Activated effector memory CD4-positive, alpha-beta T cell treated with anti-CD3 and anti-CD28 coated beads, Interleukin-2, amount 50 U/mL, for 16 hours (primary cell): ENCODE results near the gene ANKS6.
"Not testable (repeated sequence)": the region's sequence is repeated elsewhere in the genome, so short reads cannot be mapped to it uniquely, and the experiment has no call there.

Experiments used
- DNase-seq: peaks from one replicate; pipeline ENCODE4 v3.0.0-alpha.2; 2020

The ANKS6 gene

GRCh38 chr9:98698856-98699255, 97.5 kb downstream of the ANKS6 start:
- DNase-seq = no peak

GRCh38 chr9:98694943-98695342, 101.4 kb downstream of the ANKS6 start:
- DNase-seq = no peak

GRCh38 chr9:98692392-98692791, 104.0 kb downstream of the ANKS6 start:
- no peak for DNase-seq

- DNase-seq = no peak
These were observed 104.5 kb downstream of the ANKS6 start for GRCh38 chr9:98691890-98692289.

GRCh38 chr9:98690686-98691085, 105.7 kb downstream of the ANKS6 start:
- no peak for DNase-seq

- no peak for DNase-seq
These were observed 107.5 kb downstream of the ANKS6 start for GRCh38 chr9:98688710-98689495.

- DNase-seq = no peak
These were observed 108.4 kb downstream of the ANKS6 start for GRCh38 chr9:98687911-98688310.

GRCh38 chr9:98686961-98687855, 109.1 kb downstream of the ANKS6 start:
- DNase-seq = no peak

GRCh38 chr9:98684816-98685215, 111.5 kb downstream of the ANKS6 start:
- not testable (repeated sequence) for DNase-seq
